ENCODE data around the gene GDF7.

GDF7 gene

GRCh38 chr2:20629581-20630171, 37.3 kb upstream of the GDF7 start:
- no peak for DNase-seq

GRCh38 chr2:20630967-20631366, 36.0 kb upstream of the GDF7 start:
- DNase-seq, result no peak

- DNase-seq, result no peak
Measured at GRCh38 chr2:20631617-20632307, 35.2 kb upstream of the GDF7 start.

GRCh38 chr2:20632446-20632990, 34.4 kb upstream of the GDF7 start:
- no peak for DNase-seq

- no peak for DNase-seq
Measured at GRCh38 chr2:20633001-20633400, 33.9 kb upstream of the GDF7 start.

GRCh38 chr2:20633794-20634506, 33.0 kb upstream of the GDF7 start:
- no peak for DNase-seq

- no peak for DNase-seq
Measured at GRCh38 chr2:20634507-20635112, 32.3 kb upstream of the GDF7 start.

GRCh38 chr2:20635113-20635510, 31.8 kb upstream of the GDF7 start:
- DNase-seq, result no peak

- peak in 1 of 2 donors; percentile 14 for DNase-seq
Measured at GRCh38 chr2:20635675-20636584, 31.0 kb upstream of the GDF7 start.

GRCh38 chr2:20637147-20637546, 29.8 kb upstream of the GDF7 start:
- DNase-seq, result no peak

- DNase-seq, result no peak
Measured at GRCh38 chr2:20638014-20638413, 28.9 kb upstream of the GDF7 start.

GRCh38 chr2:20638646-20639430, 28.1 kb upstream of the GDF7 start:
- DNase-seq, result no peak

- DNase-seq, result no peak
Measured at GRCh38 chr2:20640411-20641122, 26.4 kb upstream of the GDF7 start.

GRCh38 chr2:20641123-20641985, 25.6 kb upstream of the GDF7 start:
- DNase-seq, result no peak

GRCh38 chr2:20642055-20642971, 24.6 kb upstream of the GDF7 start:
- peak; percentile 60 to 67 for DNase-seq

- DNase-seq, result no peak
Measured at GRCh38 chr2:20643060-20643459, 23.9 kb upstream of the GDF7 start.

GRCh38 chr2:20643826-20644225, 23.1 kb upstream of the GDF7 start:
- DNase-seq, result no peak

GRCh38 chr2:20645301-20645701, 21.6 kb upstream of the GDF7 start:
- DNase-seq, result no peak

- DNase-seq, result no peak
Measured at GRCh38 chr2:20645761-20646160, 21.2 kb upstream of the GDF7 start.

Measured in activated CD4-positive, alpha-beta T cell treated with anti-CD3 and anti-CD28 coated beads for 4 hours (primary cell).